Ectodermal cell (in vitro differentiated cells): ENCODE measurements around the gene RMDN2.
"Not testable (repeated sequence)": the region's sequence is repeated elsewhere in the genome, so short reads cannot be mapped to it uniquely, and the experiment has no call there.

Experiments used
- H3K27ac ChIP-seq: 2 replicates; pipeline ENCODE4 v1.7.0; 2013; ENCODE audit warnings: mild to moderate bottlenecking, low read depth, low read length; ENCODE audit not compliant: insufficient read depth, poor library complexity, severe bottlenecking
- H3K27me3 ChIP-seq: 2 replicates; pipeline ENCODE4 v1.7.0; 2013; ENCODE audit warnings: mild to moderate bottlenecking, low read length; ENCODE audit not compliant: insufficient read depth, control insufficient read depth, poor library complexity, severe bottlenecking
- H3K36me3 ChIP-seq: one replicate; pipeline ENCODE4 v1.7.0; 2013; ENCODE audit warnings: low read length; ENCODE audit not compliant: control insufficient read depth, insufficient read depth
- H3K4me1 ChIP-seq: one replicate; pipeline ENCODE4 v1.7.0; 2013; ENCODE audit warnings: low read length; ENCODE audit not compliant: control insufficient read depth, insufficient read depth
- H3K4me3 ChIP-seq: 2 replicates; pipeline ENCODE4 v1.7.0; 2013; ENCODE audit warnings: low read depth, low read length, control low read depth; ENCODE audit not compliant: insufficient read depth
- H3K9me3 ChIP-seq: 2 replicates; pipeline ENCODE4 v1.7.0; 2013; ENCODE audit warnings: mild to moderate bottlenecking, low read length, moderate library complexity; ENCODE audit not compliant: control insufficient read depth
- WGBS, 2 experiments: methylation state at CpG; one replicate each; pipeline ENCODE4 v1.1.7; 2013; ENCODE audit warnings: missing lambda C conversion rate in 2 of 2; 5-methylcytosine and 5-hydroxymethylcytosine counted together

The RMDN2 gene

DNA sequence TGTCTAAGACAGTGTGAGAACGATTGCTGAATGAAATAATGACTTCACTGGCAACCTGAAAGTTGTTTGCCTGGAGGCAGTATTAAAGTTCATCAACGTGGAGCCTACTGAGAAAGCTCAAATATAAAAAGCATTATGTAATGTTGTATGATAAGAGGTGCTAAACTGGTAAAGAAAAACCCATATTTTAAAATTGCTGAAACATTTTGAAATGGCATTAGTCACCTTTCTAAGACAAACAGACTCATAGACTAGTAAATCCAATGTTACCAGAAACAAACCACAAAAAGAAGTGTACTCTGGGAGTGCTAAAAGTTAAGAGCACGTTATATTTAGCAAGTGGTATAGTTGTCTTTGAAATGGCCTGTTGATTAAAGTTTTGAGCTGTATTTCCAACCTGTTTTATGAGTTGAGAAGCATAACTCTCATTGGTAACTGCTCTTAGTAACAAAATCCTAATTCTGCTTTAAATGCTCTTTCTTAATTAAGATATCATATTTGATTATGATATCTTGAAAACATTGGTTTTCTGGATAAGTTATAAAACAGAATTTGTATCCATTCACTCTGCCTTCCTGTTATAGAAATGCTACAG is 88.2 kb downstream of the RMDN2 start:
- 84 to 86% methylated on average over 3 of the region's 3 CpGs for WGBS, 2 experiments

DNA sequence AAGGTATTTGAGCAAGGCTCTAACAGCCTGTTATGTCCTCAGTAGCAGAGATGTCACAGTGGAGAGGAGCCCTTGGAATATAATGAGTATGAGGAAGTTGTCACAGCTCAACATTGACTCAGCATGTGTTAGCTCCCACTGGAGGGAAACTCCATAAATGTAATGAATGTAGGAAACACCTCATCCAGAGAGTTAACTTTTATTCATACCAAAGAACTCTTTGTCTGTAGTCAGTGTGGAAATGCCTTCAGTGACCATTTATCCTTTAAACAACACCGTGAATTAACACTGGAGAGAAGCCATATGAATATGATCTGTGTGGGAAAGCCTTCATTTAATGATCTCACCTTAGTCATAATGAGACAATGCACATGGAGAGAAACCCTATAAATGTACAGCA is 91.1 kb downstream of the RMDN2 start:
- H3K27ac ChIP-seq = no peak overlapping the region
- H3K36me3 ChIP-seq = no peaks in the 10 kb centered on the region
- no peaks in the 10 kb centered on the region for H3K27me3 ChIP-seq
- H3K4me3 ChIP-seq = no peak overlapping the region
- H3K4me1 ChIP-seq = no peaks in the 10 kb centered on the region
- 100% methylated on average over 1 of the region's 1 CpG for WGBS, 2 experiments
- H3K9me3 ChIP-seq = no peaks in the 10 kb centered on the region

More for the DNA sequence above, 88.2 kb downstream of the RMDN2 start:
- H3K36me3 ChIP-seq = no peaks in the 10 kb centered on the region
- no peak overlapping the region for H3K27ac ChIP-seq
- no peaks in the 10 kb centered on the region for H3K4me1 ChIP-seq
- H3K27me3 ChIP-seq = no peaks in the 10 kb centered on the region
- H3K9me3 ChIP-seq = no peaks in the 10 kb centered on the region
- no peak overlapping the region for H3K4me3 ChIP-seq

DNA sequence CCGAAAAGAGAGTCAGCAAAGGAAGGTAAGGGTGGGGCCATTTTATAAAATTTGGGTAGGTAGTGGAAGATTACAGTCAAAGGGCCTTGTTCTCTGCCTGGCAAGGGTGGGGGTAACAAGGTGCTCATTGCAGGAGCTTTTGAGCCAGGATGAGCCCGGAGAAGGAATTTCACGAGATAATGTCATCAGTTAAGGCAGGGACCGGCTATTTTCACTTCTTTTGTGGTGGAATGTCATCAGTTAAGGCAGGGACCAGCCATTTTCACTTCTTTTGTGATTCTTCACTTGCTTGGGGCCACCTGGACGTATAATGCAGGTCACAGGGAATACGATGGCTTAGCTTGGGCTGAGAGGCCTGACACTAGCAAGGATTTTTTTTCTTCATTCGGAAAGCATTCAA is 92.7 kb downstream of the RMDN2 start:
- Histone ChIP-seq H3K36me3 (no peaks in the 10 kb centered on the region), H3K27ac (no peak overlapping the region), H3K27me3 (no peaks in the 10 kb centered on the region), H3K9me3 (no peaks in the 10 kb centered on the region), H3K4me3 (no peak overlapping the region), H3K4me1 (no peaks in the 10 kb centered on the region)
- 77 to 84% methylated on average over 7 of the region's 7 CpGs for WGBS, 2 experiments

DNA sequence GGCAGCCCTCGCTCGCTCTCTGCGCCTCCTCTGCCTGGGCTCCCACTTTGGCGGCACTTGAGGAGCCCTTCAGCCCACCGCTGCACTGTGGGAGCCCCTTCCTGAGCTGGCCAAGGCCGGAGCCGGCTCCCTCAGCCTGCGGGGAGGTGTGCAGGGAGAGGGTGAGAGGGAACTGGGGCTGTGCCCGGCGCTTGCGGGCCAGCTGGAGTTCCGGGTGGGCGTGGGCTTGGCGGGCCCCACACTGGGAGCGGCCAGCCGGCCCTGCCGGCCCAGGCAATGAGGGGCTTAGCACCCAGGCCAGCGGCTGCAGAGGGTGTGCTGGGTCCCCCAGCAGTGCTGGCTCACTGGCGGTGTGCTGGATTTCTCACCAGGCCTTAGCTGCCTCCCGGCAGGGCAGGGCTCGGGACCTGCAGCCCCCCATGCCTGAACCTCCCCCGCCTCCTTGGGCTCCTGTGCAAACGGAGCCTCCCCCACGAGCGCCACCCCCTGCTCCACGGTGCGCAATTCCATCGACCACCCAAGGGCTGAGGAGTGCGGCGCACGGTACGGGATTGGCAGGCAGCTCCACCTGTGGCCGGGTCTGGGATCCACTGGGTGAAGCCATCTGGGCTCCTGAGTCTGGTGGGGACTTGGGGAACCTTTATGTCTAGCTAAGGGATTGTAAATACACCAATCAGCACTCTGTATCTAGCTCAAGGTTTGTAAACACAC is 95.4 kb downstream of the RMDN2 start:
- H3K4me3 ChIP-seq, H3K36me3 ChIP-seq, H3K27ac ChIP-seq, H3K27me3 ChIP-seq, H3K9me3 ChIP-seq, H3K4me1 ChIP-seq: not testable (repeated sequence)
- 96 to 97% methylated on average over 33 of the region's 33 CpGs for WGBS, 2 experiments

DNA sequence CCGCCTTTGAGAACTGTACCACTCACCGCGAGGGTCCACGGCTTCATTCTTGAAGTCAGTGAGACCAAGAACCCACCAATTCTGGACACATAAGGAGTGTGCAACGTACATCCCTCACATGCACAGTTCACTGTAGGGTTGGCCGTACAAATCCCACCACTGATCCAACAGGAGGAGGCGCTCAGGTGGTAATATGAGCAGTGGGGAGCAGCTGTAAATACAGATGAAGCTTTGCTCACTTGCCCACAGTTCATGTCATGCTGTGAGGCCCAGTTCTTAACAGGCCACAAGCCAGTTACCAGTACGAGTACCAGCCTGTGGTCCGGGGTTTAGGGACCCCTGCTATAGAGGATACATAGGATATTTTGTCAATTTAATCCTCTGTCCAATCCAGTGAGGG is 96.5 kb downstream of the RMDN2 start:
- Histone ChIP-seq H3K36me3 (no peaks in the 10 kb centered on the region), H3K4me3 (no peak overlapping the region), H3K27ac (no peak overlapping the region), H3K9me3 (no peaks in the 10 kb centered on the region), H3K4me1 (no peaks in the 10 kb centered on the region), H3K27me3 (no peaks in the 10 kb centered on the region)
- 97 to 98% methylated on average over 9 of the region's 9 CpGs for WGBS, 2 experiments

DNA sequence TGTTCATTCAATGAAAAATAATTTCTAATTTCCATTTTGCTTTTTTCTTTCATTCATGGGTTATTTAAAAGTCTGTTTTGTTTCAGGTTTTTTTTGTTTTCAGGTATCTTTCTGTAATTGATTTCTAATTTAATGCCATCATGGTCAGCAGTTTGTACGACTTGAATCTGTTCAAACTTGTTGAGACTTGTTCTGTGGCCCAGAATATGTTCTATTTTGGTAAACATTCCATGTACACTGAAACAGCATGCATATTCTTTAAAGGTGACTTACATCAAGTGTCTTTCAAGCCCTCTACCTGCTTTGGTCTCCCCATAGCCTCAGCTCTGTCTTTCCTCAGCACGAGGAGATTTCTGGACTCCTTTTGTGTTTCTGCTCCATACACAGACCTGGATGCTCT is 101.8 kb downstream of the RMDN2 start:
- Histone ChIP-seq H3K27ac (no peak overlapping the region), H3K4me3 (no peak overlapping the region), H3K36me3 (no peaks in the 10 kb centered on the region), H3K4me1 (no peaks in the 10 kb centered on the region), H3K9me3 (no peaks in the 10 kb centered on the region), H3K27me3 (no peaks in the 10 kb centered on the region)
- WGBS, 2 experiments = 72 to 89% methylated on average over 2 of the region's 2 CpGs

DNA sequence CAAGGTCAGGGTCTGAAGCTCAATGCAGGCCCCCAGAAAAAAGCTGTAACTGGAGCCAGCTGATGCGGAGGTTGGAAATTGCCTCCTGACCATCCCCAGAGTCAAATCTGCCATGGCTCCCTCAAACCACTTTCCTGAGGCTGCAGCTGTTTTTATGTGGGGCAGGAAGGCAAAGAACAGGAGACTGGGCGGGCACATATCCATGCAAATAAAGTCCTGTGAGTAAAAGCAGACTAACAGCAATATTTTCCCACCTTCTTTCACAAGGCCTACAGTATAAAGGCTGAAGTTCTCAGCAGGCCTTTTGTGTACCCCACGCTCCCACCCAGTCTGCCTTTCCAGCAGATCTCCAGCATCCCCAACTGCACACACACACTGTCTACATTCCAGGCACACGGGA is 103.7 kb downstream of the RMDN2 start:
- WGBS, 2 experiments = 90 to 93% methylated on average over 4 of the region's 4 CpGs

DNA sequence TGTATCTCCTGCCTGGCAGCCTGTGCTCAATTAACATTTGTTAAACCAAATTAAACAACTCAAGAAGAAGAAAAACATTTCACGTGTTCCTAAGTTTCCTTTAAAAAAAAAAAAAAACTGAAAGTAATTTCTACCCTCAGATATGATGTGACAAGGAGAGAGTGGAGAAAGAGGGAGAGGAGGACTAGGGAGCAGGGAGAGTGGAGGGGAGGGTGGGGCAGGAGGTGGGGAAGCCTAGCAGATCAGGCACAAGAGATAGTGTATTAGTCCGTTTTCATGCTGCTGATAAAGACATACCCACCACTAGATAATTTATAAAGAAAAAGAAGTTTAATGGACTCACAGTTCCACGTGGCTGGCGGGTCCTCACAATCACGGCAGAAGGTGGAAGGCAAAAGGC is 104.4 kb downstream of the RMDN2 start:
- H3K9me3 ChIP-seq = no peaks in the 10 kb centered on the region
- H3K27ac ChIP-seq = no peak overlapping the region
- H3K27me3 ChIP-seq = no peaks in the 10 kb centered on the region
- H3K4me3 ChIP-seq = no peak overlapping the region
- H3K36me3 ChIP-seq = no peaks in the 10 kb centered on the region
- WGBS, 2 experiments = 77 to 78% methylated on average over 3 to 5 of the region's 5 CpGs
- no peaks in the 10 kb centered on the region for H3K4me1 ChIP-seq

More for the DNA sequence above, 103.7 kb downstream of the RMDN2 start:
- no peak overlapping the region for H3K4me3 ChIP-seq
- no peak overlapping the region for H3K27ac ChIP-seq
- H3K4me1 ChIP-seq = no peaks in the 10 kb centered on the region
- no peaks in the 10 kb centered on the region for H3K9me3 ChIP-seq
- H3K27me3 ChIP-seq = no peaks in the 10 kb centered on the region
- no peaks in the 10 kb centered on the region for H3K36me3 ChIP-seq

DNA sequence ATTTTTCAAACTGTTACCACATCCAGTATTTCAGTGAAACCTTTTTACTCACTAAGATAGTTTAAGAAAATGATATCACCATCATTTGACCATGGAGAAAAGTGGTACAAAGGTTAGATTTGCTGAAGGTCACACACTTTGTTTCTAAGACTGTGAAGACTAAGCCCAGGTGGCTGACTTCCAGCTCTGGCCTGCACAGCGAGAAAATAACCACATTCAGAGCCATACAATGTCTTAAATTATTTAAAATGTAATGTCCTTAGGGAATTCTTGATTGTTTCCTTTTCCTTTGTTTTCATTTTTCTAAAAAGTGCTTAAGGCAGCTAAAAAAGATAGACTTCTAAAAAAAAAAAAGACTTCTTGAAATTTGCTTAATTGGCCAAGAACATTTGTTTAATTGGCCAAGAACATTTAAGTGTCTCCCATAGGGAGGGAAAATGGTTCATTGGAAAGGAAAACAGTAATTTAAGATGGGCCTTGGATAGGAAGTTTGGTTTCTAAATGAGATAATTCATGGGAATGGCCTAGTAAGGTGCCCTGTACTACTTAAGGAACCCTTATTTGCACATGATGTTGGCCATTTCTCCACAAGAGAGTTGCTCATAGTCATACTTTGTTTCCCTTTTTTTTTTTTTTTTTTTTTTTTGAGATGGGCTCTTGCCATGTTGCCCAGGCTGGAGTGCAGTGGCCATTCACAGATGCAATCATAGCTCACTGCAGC is 105.7 kb downstream of the RMDN2 start:
- H3K4me1 ChIP-seq = no peaks in the 10 kb centered on the region
- no peaks in the 10 kb centered on the region for H3K9me3 ChIP-seq
- no peaks in the 10 kb centered on the region for H3K36me3 ChIP-seq
- no peak overlapping the region for H3K27ac ChIP-seq
- H3K27me3 ChIP-seq = no peaks in the 10 kb centered on the region
- WGBS, 2 experiments = 100% methylated on average over 1 of the region's 1 CpG; no CpG with 5 or more reads in 1 of the 2 experiments
- H3K4me3 ChIP-seq = no peak overlapping the region

DNA sequence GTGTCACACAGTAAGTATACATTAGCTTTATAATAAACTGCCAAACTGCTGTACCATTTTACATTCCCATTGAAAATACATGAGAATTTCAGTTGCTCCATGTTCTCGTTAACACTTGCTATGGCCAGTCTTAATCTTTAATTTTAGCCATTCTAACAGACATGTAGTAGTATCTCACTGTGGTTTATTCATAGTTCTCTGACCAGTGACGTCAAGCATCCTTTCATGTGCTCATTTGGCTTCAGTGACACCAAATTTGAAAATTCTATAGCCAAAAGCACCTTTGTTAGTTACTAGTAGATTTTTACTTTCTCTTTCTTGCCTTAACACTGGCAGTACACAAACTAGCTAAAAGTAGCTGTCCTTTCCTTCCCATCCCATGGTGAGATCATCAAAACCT is 107.9 kb downstream of the RMDN2 start:
- H3K4me1 ChIP-seq = no peaks in the 10 kb centered on the region
- 88 to 93% methylated on average over 2 of the region's 2 CpGs for WGBS, 2 experiments
- no peak overlapping the region for H3K4me3 ChIP-seq
- H3K27ac ChIP-seq = no peak overlapping the region
- no peaks in the 10 kb centered on the region for H3K36me3 ChIP-seq
- H3K9me3 ChIP-seq = no peaks in the 10 kb centered on the region
- H3K27me3 ChIP-seq = no peaks in the 10 kb centered on the region
